ENCODE results near the gene PRR3. TPM values are rescaled to one million over a fixed set of nuclear protein-coding genes. Genes with fewer than 3 reads are reported as not detected.

The PRR3 gene
- total and polyA plus RNA-seq, 2 of the 13 experiments (the other 11 are each of a cell fraction or from before 2014, with no cell fraction given): 14.6 to 21.2 TPM

DNA sequence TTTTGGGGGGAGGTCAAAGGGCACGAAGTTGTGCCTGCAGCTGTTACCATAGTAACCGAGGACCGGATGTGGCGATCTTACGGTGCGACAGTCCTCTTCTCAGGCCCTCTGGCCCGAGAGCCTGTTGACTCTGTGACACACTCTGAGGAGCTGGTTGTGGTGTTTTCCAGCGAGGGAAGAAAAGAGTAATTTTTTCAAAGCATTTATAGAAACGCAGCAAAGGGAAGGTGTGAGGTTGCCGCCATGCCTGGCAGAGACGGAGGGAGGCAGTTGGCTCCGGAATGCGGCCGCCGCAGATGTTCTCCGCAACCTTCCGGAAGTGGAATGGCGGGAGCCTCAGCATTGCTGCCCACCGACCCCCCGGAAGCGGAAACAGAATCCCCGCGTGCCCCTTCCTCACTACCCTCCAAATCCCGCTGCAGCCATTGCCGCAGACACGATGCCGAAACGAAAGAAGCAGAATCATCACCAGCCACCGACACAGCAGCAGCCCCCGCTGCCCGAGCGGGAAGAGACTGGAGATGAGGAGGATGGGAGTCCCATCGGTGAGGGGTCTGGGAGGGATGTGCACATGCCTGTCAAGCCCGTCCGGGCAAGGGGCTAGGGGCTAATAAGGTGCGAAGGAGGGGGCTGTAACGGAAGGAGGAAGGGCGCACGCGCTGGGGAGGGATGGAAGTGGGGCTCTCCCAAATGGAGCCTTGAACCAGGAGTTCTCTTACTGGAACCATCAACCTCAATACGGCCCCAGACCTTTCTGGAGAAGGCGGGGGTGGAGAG lies at the start of gene PRR3 (continued):
- peak; percentile 95 for TF ChIP-seq ZFP41 (CRISPR knock-in tag; IDR thresholded peaks at IDR 0.05; ENCODE audit: borderline replicate concordance)
- TF ChIP-seq TEAD2 (CRISPR knock-in tag; IDR thresholded peaks at IDR 0.05): no peak; the same call in 1 of the 2 replicates
- TF ChIP-seq MIER3 (CRISPR knock-in tag; IDR thresholded peaks at IDR 0.05; ENCODE audit: borderline replicate concordance): peak; percentile 50; the same call in 1 of the 2 replicates
- TF ChIP-seq ZNF333 (CRISPR knock-in tag; IDR thresholded peaks at IDR 0.05; ENCODE audit: borderline replicate concordance): no peak; the same call in 1 of the 2 replicates
- TF ChIP-seq, protein P1, sequence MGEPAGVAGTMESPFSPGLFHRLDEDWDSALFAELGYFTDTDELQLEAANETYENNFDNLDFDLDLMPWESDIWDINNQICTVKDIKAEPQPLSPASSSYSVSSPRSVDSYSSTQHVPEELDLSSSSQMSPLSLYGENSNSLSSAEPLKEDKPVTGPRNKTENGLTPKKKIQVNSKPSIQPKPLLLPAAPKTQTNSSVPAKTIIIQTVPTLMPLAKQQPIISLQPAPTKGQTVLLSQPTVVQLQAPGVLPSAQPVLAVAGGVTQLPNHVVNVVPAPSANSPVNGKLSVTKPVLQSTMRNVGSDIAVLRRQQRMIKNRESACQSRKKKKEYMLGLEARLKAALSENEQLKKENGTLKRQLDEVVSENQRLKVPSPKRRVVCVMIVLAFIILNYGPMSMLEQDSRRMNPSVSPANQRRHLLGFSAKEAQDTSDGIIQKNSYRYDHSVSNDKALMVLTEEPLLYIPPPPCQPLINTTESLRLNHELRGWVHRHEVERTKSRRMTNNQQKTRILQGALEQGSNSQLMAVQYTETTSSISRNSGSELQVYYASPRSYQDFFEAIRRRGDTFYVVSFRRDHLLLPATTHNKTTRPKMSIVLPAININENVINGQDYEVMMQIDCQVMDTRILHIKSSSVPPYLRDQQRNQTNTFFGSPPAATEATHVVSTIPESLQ (CRISPR knock-in tag; conservative IDR thresholded peaks at IDR 0.05): no peak
- peak; percentile 99 for TF ChIP-seq RNF2 (conservative IDR thresholded peaks at IDR 0.05; ENCODE audit: low read depth)
- peak; percentile 82; the same call in 1 of the 2 replicates for TF ChIP-seq ZNF12 (CRISPR knock-in tag; IDR thresholded peaks at IDR 0.05)
- TF ChIP-seq CBX5 (CRISPR knock-in tag; IDR thresholded peaks at IDR 0.05; ENCODE audit: borderline replicate concordance): peak; percentile 73; the same call in 1 of the 2 replicates
- TF ChIP-seq ZNF775 (CRISPR knock-in tag; IDR thresholded peaks at IDR 0.05; ENCODE audit: borderline replicate concordance): peak; percentile 96
- TF ChIP-seq HNRNPK (IDR thresholded peaks at IDR 0.05; ENCODE audit: low read depth, low read length, poor library complexity, severe bottlenecking): no peak
- TF ChIP-seq ZNF781 (CRISPR knock-in tag; IDR thresholded peaks at IDR 0.05; ENCODE audit: borderline replicate concordance, not compliant biosample characterization): peak; percentile 29
- TF ChIP-seq, protein P2, sequence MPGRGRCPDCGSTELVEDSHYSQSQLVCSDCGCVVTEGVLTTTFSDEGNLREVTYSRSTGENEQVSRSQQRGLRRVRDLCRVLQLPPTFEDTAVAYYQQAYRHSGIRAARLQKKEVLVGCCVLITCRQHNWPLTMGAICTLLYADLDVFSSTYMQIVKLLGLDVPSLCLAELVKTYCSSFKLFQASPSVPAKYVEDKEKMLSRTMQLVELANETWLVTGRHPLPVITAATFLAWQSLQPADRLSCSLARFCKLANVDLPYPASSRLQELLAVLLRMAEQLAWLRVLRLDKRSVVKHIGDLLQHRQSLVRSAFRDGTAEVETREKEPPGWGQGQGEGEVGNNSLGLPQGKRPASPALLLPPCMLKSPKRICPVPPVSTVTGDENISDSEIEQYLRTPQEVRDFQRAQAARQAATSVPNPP (CRISPR knock-in tag; IDR thresholded peaks at IDR 0.05): peak; percentile 94; the same call in 1 of the 2 replicates
- peak; percentile 97 for TF ChIP-seq ZNF230 (CRISPR knock-in tag; IDR thresholded peaks at IDR 0.05)
- peak; percentile 74; the same call in 1 of the 2 replicates for TF ChIP-seq ERF (CRISPR knock-in tag; IDR thresholded peaks at IDR 0.05)
- peak; percentile 92 for TF ChIP-seq PHF8 (CRISPR knock-in tag; IDR thresholded peaks at IDR 0.05)
- TF ChIP-seq SMAD1 (CRISPR knock-in tag; IDR thresholded peaks at IDR 0.05; ENCODE audit: borderline replicate concordance, low read depth): no peak
- no peak for TF ChIP-seq ZNF75D (CRISPR knock-in tag; IDR thresholded peaks at IDR 0.05; ENCODE audit: borderline replicate concordance)
- TF ChIP-seq ZNF350 (CRISPR knock-in tag; IDR thresholded peaks at IDR 0.05; ENCODE audit: borderline replicate concordance, low read depth): peak; percentile 89; the same call in 1 of the 2 replicates
- 0 out of 2 replicates have a peak, but pooled peaks have one; percentile 57 for TF ChIP-seq TRAFD1 (CRISPR knock-in tag; IDR thresholded peaks at IDR 0.05; ENCODE audit: borderline replicate concordance)
- peak; percentile 99 for TF ChIP-seq NR2C2 (CRISPR knock-in tag; IDR thresholded peaks at IDR 0.05; ENCODE audit: borderline replicate concordance)
- peak; percentile 97; the same call in 1 of the 2 replicates for TF ChIP-seq KLF13 (CRISPR knock-in tag; IDR thresholded peaks at IDR 0.05)
